Measurements from ENCODE around the gene SKIDA1.
"Not testable (repeated sequence)": the region's sequence is repeated elsewhere in the genome, so short reads cannot be mapped to it uniquely, and the experiment has no call there.

SKIDA1 gene

DNA sequence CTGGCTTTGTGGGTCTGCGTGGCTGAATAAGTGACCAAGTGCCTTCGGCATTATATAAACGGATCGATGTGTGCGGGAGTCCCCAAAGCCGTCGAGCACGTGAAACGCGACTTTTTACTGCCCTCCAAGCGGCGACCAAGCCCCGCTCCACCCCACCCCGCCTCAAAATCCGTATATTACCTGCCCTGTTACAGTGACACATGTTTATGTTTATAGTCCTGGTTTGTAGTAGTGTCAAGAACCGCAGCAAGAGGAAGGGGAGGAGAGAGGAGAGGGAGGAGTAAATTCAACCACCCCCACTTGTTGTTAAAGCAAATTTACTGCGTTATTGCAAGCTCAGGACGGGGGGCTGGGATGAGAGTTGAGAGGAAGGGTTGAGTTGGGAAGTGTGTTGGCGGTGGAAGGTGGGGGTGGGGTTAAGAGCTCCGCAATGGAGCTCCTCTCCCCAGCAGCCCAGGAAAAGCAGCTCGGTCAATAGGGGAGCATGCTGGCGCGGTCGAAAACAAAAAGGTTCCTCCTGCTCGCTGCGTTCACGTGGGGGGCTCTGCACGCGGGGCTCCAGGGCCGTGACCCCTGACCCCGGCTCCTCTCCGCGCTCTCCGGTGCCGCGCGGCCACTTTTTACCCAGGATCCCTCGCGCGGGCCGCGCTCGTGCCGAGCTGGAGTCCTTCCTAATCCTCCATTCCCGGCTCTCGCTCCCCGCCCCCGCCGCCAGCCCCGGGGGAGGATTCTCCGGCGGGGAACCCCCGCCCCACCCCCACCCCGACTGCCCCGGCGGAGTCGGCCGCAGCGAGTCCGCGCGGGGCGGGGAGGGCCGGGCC, at the start of gene SKIDA1:
SKIDA1 (minus strand) TSS at position 316 of the 821 bp plus-strand sequence. CDS start 7,860 bp downstream, outside the sequence.
- TF ChIP-seq CTCF (IDR thresholded peaks at IDR 0.05; ENCODE audit: low read depth, low read length, missing control alignments), result no peak
- H3K4me3 ChIP-seq (ENCODE audit: low read depth, low read length), result peak within 1 kb of the TSS; percentile 51
- no peak for DNase-seq (ENCODE audit: low read depth)
- in situ Hi-C loops (cut with HindIII; ENCODE audit: low sequenced_read_pairs), result no loop called here

GRCh38 chr10:21574514-21574913, 49.0 kb upstream of the SKIDA1 start:
- in situ Hi-C loops (cut with HindIII; ENCODE audit: low sequenced_read_pairs); H3K4me3 ChIP-seq (ENCODE audit: low read depth, low read length); DNase-seq (ENCODE audit: low read depth): not testable (repeated sequence)

DNA sequence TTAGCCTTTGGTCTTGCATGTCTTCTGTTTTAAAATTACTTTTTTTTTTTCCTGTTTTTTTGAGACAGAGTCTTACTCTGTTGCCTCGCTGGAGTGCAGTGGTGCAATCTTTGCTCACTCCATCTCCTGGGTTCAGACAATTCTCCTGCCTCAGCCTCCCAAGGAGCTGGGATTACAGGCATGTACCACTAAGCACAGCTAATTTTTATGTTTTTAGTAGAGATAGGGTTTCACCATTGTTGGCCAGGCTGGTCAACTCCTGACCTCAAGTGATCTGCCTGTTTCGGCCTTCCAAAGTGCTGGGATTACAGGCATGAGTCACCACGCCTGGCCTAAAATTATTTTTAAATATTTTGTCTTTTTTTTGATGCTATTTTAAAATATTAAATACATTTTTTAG, 47.1 kb upstream of the SKIDA1 start:
- in situ Hi-C loops (cut with HindIII; ENCODE audit: low sequenced_read_pairs), result no loop called here
- DNase-seq (ENCODE audit: low read depth), result peak; percentile 9
- no peak overlapping the region for H3K4me3 ChIP-seq (ENCODE audit: low read depth, low read length)
- no peak for TF ChIP-seq CTCF (IDR thresholded peaks at IDR 0.05; ENCODE audit: low read depth, low read length, missing control alignments)

GRCh38 chr10:21570761-21571521, 45.5 kb upstream of the SKIDA1 start:
- in situ Hi-C loops (cut with HindIII; ENCODE audit: low sequenced_read_pairs), result no loop called here
- no peak overlapping the region for H3K4me3 ChIP-seq (ENCODE audit: low read depth, low read length)
- DNase-seq (ENCODE audit: low read depth), result no peak
- TF ChIP-seq CTCF (IDR thresholded peaks at IDR 0.05; ENCODE audit: low read depth, low read length, missing control alignments), result no peak

DNA sequence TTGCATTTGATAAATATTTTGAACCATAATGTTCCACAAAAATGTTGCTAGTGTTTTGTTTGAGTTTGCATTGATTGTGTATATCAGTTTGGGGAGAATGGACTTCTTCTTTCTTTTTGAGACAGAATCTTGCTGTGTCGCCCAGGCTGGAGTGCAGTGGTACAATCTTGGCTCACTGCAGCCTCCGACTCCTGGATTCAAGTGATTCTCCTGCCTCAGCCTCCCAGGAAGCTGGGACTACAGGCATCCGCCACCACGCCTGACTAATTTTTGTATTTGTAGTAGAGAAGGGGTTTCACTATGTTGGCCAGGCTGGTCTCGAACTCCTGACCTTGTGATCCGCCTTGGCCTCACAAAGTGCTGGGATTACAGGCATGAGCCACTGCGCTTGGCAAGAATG, 33.5 kb upstream of the SKIDA1 start:
- H3K4me3 ChIP-seq (ENCODE audit: low read depth, low read length); DNase-seq (ENCODE audit: low read depth); in situ Hi-C loops (cut with HindIII; ENCODE audit: low sequenced_read_pairs): not testable (repeated sequence)

DNA sequence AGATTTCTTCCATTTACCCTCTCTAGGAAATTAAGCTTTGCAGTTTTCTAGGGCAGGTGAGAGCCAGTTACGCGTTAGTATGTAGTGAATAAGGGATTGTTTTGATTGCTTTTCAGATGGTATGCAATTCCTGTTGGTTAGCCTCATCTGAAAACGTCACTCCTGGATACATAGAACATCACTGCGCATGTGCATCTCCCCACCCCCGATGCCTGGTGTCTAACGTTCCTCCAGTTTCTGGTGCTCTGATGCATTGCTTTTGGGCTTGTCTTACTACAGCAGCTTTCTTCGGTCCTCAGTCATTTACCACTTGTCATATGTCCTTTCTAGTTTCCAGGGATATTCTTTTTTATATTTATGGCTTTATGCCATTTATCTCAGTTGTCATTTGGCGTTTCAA, 31.0 kb upstream of the SKIDA1 start:
- H3K4me3 ChIP-seq (ENCODE audit: low read depth, low read length), result no peak overlapping the region
- in situ Hi-C loops (cut with HindIII; ENCODE audit: low sequenced_read_pairs), result no loop called here
- no peak for DNase-seq (ENCODE audit: low read depth)
- TF ChIP-seq CTCF (IDR thresholded peaks at IDR 0.05; ENCODE audit: low read depth, low read length, missing control alignments), result no peak

DNA sequence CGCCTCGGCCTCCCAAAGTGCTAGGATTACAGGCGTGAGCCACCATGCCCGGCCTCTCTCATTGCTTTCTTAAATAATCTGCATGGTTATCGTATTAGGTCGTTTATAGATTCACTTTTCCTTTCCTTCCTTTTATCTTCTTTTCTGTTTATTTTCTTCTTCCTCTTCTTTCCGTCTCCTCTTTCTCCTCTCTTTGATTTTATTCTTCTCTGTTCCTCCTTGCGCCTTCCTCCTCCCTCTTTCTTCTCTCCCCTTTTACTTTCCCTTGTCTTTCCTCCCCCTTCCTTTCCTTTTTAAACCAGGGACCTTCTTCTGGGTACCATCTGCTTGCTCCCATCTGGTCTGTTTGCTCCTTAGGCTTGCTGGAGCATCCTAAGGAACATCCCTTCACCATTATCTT, 27.2 kb upstream of the SKIDA1 start:
- H3K4me3 ChIP-seq (ENCODE audit: low read depth, low read length), result no peak overlapping the region
- in situ Hi-C loops (cut with HindIII; ENCODE audit: low sequenced_read_pairs), result no loop called here
- TF ChIP-seq CTCF (IDR thresholded peaks at IDR 0.05; ENCODE audit: low read depth, low read length, missing control alignments), result no peak

More for the DNA sequence above, 27.2 kb upstream of the SKIDA1 start:
- no peak for DNase-seq (ENCODE audit: low read depth)

Data from astrocyte of the cerebellum (primary cell).